AG04449 (cell line): Measurements from ENCODE around the gene HDAC10.

Experiments used
- CTCF ChIA-PET: fragments of 350-600 bp; formaldehyde crosslinking; extraction: SDS; loops from one replicate; lab custom pipeline; 2021; ENCODE audit warnings: antibody characterized with exemption; lab: Yijun Ruan, JAX
- POLR2A ChIA-PET: fragments of 400-600, 350-600 bp; formaldehyde crosslinking; extraction: SDS; loops from one replicate; lab custom pipeline; 2020; ENCODE audit warnings: antibody characterized with exemption, inconsistent platforms; lab: Yijun Ruan, JAX
- DNase-seq: peaks from one replicate; pipeline ENCODE4 v3.0.0-alpha.2; 2010; ENCODE audit warnings: low read depth, low spot score
- H3K4me3 ChIP-seq: 2 replicates; pipeline ENCODE4 v1.5.1; 2011; ENCODE audit warnings: low read depth, mild to moderate bottlenecking, control low read depth, low read length
- CTCF ChIP-seq: IDR thresholded peaks from one replicate; pipeline ENCODE4 v1.5.1; 2011; ENCODE audit warnings: mild to moderate bottlenecking, moderate library complexity, low read length, control low read depth, inconsistent platforms; ENCODE audit not compliant: insufficient read depth; ENCODE audit errors: missing control alignments

Gene HDAC10

GRCh38 chr22:50199251-50199721, 51.8 kb downstream of the HDAC10 start:
- CTCF ChIA-PET, result no interaction called here
- H3K4me3 ChIP-seq, result no peak overlapping the region
- POLR2A ChIA-PET, result no interaction called here
- TF ChIP-seq CTCF, result no peak
- no peak for DNase-seq

- TF ChIP-seq CTCF, result no peak
- POLR2A ChIA-PET, result no interaction called here
- no peak for DNase-seq
- CTCF ChIA-PET, result no interaction called here
- no peak overlapping the region for H3K4me3 ChIP-seq
These were observed 52.4 kb downstream of the HDAC10 start for GRCh38 chr22:50198624-50199017.

GRCh38 chr22:50197856-50198623, 53.0 kb downstream of the HDAC10 start:
- H3K4me3 ChIP-seq, result no peak overlapping the region
- ChIA-PET CTCF (no interaction called here), POLR2A (no interaction called here)
- TF ChIP-seq CTCF, result no peak
- no peak for DNase-seq

GRCh38 chr22:50197000-50197800, 53.9 kb downstream of the HDAC10 start:
- DNase-seq, result no peak
- ChIA-PET POLR2A (no interaction called here), CTCF (no interaction called here)
- no peak for TF ChIP-seq CTCF
- no peak overlapping the region for H3K4me3 ChIP-seq

- no peak for DNase-seq
- ChIA-PET POLR2A (interaction anchor here (0.7 kb wide), 1 partner anchor 24 kb away, joined by 4 read pairs; no protein-coding TSS in a partner anchor), CTCF (no interaction called here)
- no peak overlapping the region for H3K4me3 ChIP-seq
- TF ChIP-seq CTCF, result no peak
These were observed 54.8 kb downstream of the HDAC10 start for GRCh38 chr22:50196256-50196655.
